Activated CD8-positive, alpha-beta memory T cell treated with anti-CD3 and anti-CD28 coated beads, Interleukin-2, amount 50 U/mL, for 24 hours (primary cell): Measurements from ENCODE around the gene EPHX1.

Experiments used
- DNase-seq: peaks from one replicate; pipeline ENCODE4 v3.0.0-alpha.2; 2020; ENCODE audit errors: extremely low read depth

The EPHX1 gene

GRCh38 chr1:225861834-225862580 is 52.1 kb downstream of the EPHX1 start:
- DNase-seq = no peak

DNA sequence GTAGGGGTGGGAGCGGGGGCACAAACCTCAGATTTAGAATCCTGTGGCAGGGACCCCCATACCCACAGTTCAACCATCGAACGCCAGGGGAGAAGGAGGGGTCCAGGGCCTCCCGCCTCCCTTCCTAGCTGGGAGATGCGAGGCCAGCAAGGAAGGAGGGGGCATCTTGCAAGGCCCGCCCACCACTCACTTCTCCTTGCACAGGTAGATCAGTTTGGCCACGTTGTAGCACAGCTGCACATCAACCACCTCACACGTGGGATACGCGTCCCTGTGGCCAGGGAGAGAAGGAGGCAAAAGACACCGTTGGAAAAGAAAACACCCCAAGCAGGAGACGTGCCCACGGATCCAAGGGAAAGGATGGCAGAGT is 52.6 kb downstream of the EPHX1 start:
- DNase-seq = no peak

DNA sequence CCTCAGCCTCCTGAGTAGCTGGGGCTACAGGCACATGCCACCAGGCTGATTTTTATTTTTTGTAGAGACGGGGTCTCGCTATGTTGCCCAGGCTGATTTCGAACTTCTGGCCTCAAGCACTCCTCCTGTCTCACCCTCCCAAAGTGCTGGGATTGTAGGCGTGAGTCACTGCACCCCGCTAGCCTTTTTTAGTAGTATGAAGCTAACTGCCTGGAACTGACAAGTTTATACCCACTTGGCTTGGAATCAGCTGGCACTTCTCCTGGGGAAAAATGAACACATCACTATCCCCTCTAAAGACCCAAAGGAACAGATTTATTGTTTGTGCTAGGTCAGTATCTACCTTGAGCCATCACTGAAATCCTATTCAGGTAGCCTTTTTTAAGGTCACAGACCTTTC is 53.2 kb downstream of the EPHX1 start:
- no peak for DNase-seq

DNA sequence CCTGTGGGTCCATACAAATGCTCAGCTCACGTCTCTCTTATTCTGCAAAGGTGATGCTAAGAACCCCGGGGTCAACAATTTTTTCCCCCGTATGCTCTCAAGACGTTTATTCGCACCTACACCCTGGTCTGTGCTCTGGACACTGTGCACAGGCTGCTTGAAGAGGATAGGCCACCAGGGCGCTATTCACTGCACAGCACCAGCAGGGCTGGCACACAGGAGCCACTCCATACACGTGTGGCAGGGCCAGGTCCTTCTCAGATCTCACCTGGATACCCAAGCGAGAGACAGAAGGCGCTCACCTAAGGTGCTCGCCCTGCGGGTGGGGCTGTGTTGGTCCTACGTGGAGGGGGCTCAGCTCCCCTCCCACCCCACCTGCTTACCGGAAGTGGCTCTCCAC is 55.6 kb downstream of the EPHX1 start:
- DNase-seq = no peak

DNA sequence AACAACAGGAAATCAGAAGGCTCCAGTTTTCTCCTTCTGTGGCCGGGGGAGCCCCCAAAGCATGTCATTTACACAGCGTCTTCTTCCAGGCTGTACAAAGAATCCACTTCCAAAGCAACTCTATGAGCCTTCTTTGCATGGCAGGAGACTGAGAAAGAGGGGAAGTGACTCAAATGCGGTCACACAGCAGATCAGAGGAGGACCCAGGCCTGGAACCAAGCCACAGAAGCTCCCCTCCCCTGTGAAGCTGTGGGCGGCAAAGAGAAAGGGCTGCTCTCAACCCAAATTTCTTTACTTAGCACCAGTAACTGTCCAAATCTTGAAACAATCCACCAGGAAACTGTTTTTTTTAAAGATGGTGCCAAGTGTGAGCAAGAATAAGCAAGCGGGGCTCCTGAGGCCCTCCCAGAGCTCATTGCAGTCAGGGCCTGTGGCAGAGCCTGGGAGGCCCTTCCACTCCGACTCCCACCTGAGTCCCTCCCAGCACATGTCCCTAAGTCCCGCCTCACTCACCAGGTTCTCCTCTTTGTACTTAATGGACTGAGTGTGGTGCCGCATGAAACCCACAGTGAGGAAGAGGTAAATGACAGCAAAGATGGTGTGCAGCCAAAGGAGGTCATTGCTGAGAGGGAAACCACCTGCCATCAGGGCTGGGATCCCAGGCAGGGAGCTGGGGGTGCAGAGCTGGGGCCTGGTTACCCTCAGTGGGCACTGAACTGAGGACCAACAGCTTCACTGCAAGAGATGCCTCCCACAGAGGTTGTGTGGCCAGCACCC is 56.3 kb downstream of the EPHX1 start:
- DNase-seq = peak; percentile 44

- no peak for DNase-seq
Measured at GRCh38 chr1:225866981-225867380, 57.1 kb downstream of the EPHX1 start.

DNA sequence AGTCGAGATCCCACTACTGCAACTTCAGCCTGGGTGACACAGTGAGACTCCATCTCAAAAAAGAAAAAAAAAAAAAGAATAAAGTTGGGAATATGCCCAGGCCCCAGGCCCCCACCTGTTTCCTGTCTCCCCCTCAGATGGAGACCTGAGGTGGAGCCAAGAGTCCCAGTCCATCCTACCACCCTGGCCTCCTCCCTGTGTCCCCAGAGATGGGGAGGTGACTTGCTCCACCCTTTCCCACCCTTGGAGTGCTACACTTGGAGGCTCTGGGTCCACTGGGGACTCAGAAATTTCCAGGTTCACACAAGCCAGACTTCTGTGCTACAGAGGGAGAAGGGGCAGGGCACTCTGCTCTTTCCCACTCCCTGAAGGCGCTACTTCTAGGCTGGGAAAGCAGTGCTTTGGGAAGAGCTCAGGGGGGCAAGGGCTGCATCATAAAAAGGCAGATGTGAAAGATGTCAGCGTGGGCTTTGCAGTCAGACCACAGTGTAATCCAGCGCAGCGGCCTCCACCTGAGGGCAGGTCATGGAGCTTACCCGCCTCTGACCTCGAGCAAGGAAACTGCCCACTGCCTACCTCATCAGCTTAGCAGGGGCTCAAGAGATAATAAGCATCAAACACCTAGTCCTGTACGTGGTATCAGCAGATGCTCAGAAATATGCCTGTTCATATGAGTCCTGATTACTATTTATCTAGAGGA is 58.9 kb downstream of the EPHX1 start:
- DNase-seq = no peak

DNA sequence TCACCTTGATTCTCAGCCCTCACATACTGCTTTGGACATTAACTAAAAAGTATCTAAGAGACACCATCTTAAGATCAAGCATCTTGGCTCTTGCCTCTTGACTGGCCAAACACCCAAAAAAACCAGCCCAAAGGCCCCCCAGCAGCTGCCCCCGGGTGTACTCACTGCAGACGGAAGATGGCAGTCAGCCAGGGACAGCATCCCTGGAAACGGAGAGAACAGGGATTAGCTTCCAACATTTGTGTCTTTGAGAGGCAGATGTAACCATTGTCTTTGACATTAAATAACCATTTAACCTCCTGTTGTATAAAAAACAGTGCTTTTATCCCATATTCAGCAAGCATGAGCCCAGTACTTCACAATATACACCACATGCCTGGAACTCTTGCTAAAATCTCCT is 61.0 kb downstream of the EPHX1 start:
- no peak for DNase-seq

GRCh38 chr1:225871359-225872074 is 61.6 kb downstream of the EPHX1 start:
- no peak for DNase-seq

GRCh38 chr1:225872075-225872430 is 62.1 kb downstream of the EPHX1 start:
- DNase-seq = no peak

DNA sequence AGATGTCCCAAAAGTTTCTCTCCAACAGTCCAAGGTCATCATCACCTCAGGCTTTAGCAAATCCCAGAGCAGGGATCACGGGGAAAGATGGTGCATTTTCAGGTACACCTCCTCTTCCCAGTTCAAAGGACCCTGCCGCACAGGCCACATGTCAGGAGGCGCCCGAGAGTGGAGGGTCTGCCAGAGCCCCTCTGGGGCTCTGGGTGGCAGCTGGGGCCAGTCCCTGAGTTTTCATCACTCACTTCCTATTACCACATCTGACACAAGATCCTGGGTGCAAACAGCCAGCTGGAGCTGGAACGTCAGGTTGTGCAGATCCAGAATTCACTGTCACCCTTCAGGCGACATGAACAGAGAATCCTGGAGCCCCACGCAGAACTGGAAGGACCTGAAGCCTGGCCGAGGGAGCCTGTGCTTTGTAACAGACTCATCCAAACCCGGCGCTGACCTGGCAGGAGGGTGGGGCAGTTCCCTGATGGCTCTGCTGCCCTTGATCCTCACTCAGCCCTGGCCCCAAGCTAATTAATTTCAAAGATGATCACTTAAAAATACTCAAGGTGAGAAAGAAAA is 63.4 kb downstream of the EPHX1 start:
- DNase-seq = no peak

- DNase-seq = no peak
Measured at GRCh38 chr1:225874431-225874830, 64.5 kb downstream of the EPHX1 start.

DNA sequence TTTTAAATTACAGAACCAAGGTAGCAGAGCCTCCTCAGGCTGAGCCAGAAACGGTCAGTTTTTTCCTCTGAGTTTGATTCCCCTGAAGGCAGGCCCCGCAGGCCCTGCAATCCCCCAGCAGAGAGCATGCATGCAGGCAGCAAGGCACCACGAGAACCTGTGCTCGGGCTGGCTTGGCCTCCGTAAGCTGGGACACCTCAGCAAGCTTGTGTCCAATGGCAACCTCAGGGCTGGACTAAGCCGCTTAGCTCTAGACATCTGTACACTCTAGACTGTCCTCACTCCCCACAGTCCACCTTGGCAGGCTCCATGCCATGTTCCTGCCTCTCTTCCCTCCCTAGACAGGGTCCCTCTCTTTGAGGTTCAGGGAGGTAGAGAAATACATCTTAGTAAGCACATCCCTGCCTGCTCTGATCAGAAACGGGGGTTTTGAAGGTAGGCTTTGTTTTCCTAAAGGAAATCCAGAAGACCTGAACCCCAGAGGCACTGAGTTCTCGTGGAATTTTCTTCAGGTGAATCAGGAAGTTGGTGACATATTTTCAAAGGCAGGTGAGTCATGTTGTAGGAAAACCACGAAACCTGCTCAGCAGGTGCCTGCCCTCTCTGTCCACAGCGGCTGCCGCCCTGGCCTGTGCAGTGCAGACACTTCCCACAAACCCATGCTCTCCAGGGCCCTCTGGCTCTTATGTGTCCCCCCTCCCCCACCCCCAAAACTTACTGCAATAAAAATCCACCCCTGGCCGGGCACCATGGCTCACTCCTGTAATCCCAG is 65.3 kb downstream of the EPHX1 start:
- no peak for DNase-seq

DNA sequence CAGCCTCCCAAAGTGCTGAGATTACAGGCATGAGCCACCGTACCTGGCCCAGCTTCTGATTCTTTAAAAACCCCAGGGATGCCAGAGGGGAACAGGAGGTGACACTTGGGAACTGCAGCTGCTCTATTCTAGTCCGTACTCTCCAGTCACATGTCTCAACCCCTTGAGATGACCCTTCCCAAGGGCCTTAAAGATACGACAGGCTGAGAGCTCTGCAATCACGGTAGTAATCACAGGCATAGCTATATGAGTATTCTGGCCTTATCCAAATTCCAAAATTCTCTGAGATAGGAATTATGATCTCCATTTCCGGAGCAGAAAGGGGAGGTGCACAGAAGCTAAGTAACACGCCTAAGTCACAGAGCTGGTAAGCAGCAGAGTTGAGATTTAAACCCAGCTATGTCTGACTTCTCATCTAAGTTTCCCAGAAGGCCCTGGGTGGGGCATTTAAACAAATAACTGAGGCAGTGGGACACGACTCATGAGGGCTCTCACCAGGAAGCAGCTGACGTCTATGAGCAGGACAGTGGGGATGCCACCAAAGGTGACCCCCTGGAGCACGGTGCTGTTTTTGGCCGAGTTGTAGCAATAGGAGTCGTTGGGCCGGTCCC is 67.1 kb downstream of the EPHX1 start:
- DNase-seq = no peak

DNA sequence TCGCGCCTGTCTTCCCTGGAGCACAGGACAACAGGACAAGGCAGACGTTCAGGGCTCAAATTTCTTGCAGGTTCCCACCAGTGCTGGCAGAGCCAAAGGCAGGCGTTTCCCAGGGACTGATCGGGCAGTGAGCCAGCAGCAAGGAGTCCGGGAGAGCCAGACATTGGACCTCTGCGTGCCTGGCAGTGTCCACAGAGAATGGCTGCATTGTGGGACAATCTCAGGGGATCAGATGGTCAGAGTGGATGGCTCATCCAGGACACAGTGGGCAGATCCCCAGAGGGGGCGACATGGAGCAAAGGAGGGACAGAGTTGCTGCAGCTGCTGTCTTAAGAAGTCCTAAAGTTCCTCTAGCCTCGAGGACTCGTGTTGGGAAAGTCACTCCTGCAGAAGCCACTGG is 67.7 kb downstream of the EPHX1 start:
- DNase-seq = no peak

- DNase-seq = no peak
Measured at GRCh38 chr1:225878282-225878681, 68.4 kb downstream of the EPHX1 start.

GRCh38 chr1:225879521-225880221 is 69.7 kb downstream of the EPHX1 start:
- DNase-seq = no peak

DNA sequence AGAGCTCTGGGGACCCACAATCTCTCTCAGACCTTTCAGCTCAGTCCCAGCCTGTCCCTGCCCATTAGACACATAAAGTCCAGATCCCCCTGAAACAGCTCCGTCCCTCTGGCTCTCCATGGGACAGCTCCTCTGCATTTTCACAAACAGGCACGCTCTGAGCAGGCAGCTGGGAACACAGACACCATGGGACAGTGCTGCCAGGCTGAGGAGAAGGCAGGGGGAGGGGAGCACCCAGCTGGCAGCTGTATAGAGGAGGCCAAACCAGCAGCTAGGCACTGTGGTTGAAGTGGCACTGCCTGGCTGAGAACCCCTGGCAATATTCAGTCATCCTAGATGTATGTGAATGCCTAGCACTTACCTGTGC is 70.3 kb downstream of the EPHX1 start:
- no peak for DNase-seq

- no peak for DNase-seq
Measured at GRCh38 chr1:225880636-225881035, 70.7 kb downstream of the EPHX1 start.
